Vagina (tissue), 2 donors: Measurements from ENCODE around the gene PCDHGA4. TPM values are rescaled to one million over a fixed set of nuclear protein-coding genes. Genes with fewer than 3 reads are reported as not detected.
"Not testable (repeated sequence)": the region's sequence is repeated elsewhere in the genome, so short reads cannot be mapped to it uniquely, and the experiment has no call there.

Experiments used
- DNase-seq, 2 donors: peaks; one replicate each; pipeline ENCODE4 v3.0.0-alpha.2; 2017; ENCODE audit errors: extremely low spot score in 2 of 2
- H3K27ac ChIP-seq: fragments of 200-600 bp; sonication (generic); one replicate; pipeline ENCODE4 v1.5.1; 2019
- H3K27me3 ChIP-seq: fragments of 200-600 bp; sonication (generic); one replicate; pipeline ENCODE4 v1.5.1; 2019
- H3K36me3 ChIP-seq, 2 donors: fragments of 200-600 bp; sonication (generic); one replicate each; pipeline ENCODE4 v1.5.1; 2017 to 2019
- H3K4me1 ChIP-seq: fragments of 200-600 bp; sonication (generic); one replicate; pipeline ENCODE4 v1.5.1; 2019
- H3K4me3 ChIP-seq, 2 donors: fragments of 200-600 bp; sonication (generic); 1 replicate in 1 of 2; 2 replicates in 1 of 2; pipeline ENCODE4 v1.5.1; 2016 to 2019
- H3K9me3 ChIP-seq: fragments of 200-600 bp; sonication (generic); one replicate; pipeline ENCODE4 v1.5.1; 2019
- CTCF ChIP-seq, 3 experiments: fragments of 450-650 bp in 2 of 3; fragments of 200-600 bp in 1 of 3; sonication (generic) in 1 of 3; IDR thresholded peaks; one replicate each; pipeline ENCODE4 v1.5.1; 2017 to 2019; ENCODE audit warnings: antibody characterized with exemption in 3 of 3, mild to moderate bottlenecking in 2 of 3, moderate library complexity in 2 of 3
- POLR2A ChIP-seq, 2 donors: fragments of 450-650 bp; IDR thresholded peaks; one replicate each; pipeline ENCODE4 v1.6.1; 2017; ENCODE audit warnings: antibody characterized with exemption in 2 of 2, mild to moderate bottlenecking in 2 of 2, moderate library complexity in 2 of 2
- POLR2AphosphoS5 ChIP-seq, 2 donors: sonication (generic); formaldehyde crosslinking; IDR thresholded peaks; one replicate each; pipeline ENCODE4 v1.9.0; 2017; ENCODE audit warnings: antibody characterized with exemption in 2 of 2, mild to moderate bottlenecking in 2 of 2, low read depth in 1 of 2; ENCODE audit not compliant: insufficient read depth in 1 of 2
- intact Hi-C: fragments of 100-400 bp; cut with DNase I; formaldehyde crosslinking; loops from one replicate; pipeline ENCODE4 v1.15.1; 2023
- total RNA-seq: library from RNA; depleted of rRNA; stranded (reverse); fragments of >200 nt; gene quantifications from one replicate; pipeline ENCODE4 v1.2.3, GENCODE V29; 2016

Gene PCDHGA4
- total RNA-seq, 1 donor from 2014 or later, result 3.9 TPM

GRCh38 chr5:141389153-141390042 is 34.6 kb downstream of the PCDHGA4 start:
- no peak overlapping the region for H3K27ac ChIP-seq
- H3K4me3 ChIP-seq, result no peak overlapping the region
- DNase-seq, result no peak
- H3K9me3 ChIP-seq, result peaks cover 71% of the 10 kb centered on the region
- no peaks in the 10 kb centered on the region for H3K4me1 ChIP-seq
- intact Hi-C loops, result no loop called here
- TF ChIP-seq POLR2AphosphoS5 (IDR thresholded peaks at IDR 0.05; ENCODE audit: insufficient read depth in 1 of 2, low read depth in 1 of 2), result no peak
- no peak for TF ChIP-seq CTCF (IDR thresholded peaks at IDR 0.05)
- TF ChIP-seq POLR2A (IDR thresholded peaks at IDR 0.05), result no peak
- H3K27me3 ChIP-seq, result no peaks in the 10 kb centered on the region
- peaks cover 0 to 9% of the 10 kb centered on the region in 2 donors for H3K36me3 ChIP-seq

- Histone ChIP-seq H3K36me3 (peaks cover 0 to 9% of the 10 kb centered on the region in 2 donors), H3K27me3 (no peaks in the 10 kb centered on the region), H3K4me3 (no peak within 1 kb of the TSS), H3K9me3 (peaks cover 74% of the 10 kb centered on the region), H3K4me1 (no peaks in the 10 kb centered on the region), H3K27ac (no peak within 1 kb of the TSS)
- intact Hi-C loops, result no loop called here
- no peak for DNase-seq
- TF ChIP-seq POLR2AphosphoS5 (IDR thresholded peaks at IDR 0.05; ENCODE audit: insufficient read depth in 1 of 2, low read depth in 1 of 2) (no peak), POLR2A (IDR thresholded peaks at IDR 0.05) (no peak), CTCF (IDR thresholded peaks at IDR 0.05) (no peak)
These were observed 37.8 kb downstream of the PCDHGA4 start, which contains the start of gene PCDHGA8 for GRCh38 chr5:141392429-141393198. Gene PCDHGA8 (plus strand): TSS chr5:141392633. CDS start chr5:141392814, 181 bp downstream.

GRCh38 chr5:141393267-141393666 is 38.4 kb downstream of the PCDHGA4 start:
- peaks cover 75% of the 10 kb centered on the region for H3K9me3 ChIP-seq
- H3K27me3 ChIP-seq, result no peaks in the 10 kb centered on the region
- no peak overlapping the region for H3K27ac ChIP-seq
- no peaks in the 10 kb centered on the region for H3K4me1 ChIP-seq
- DNase-seq, result no peak
- no peak overlapping the region for H3K4me3 ChIP-seq
- H3K36me3 ChIP-seq, result peaks cover 0 to 9% of the 10 kb centered on the region in 2 donors
- intact Hi-C loops, result no loop called here
- TF ChIP-seq POLR2AphosphoS5 (IDR thresholded peaks at IDR 0.05; ENCODE audit: insufficient read depth in 1 of 2, low read depth in 1 of 2) (no peak), CTCF (IDR thresholded peaks at IDR 0.05) (no peak), POLR2A (IDR thresholded peaks at IDR 0.05) (no peak)

GRCh38 chr5:141394401-141395187 is 39.8 kb downstream of the PCDHGA4 start:
- peaks cover 74% of the 10 kb centered on the region for H3K9me3 ChIP-seq
- intact Hi-C loops, H3K4me1 ChIP-seq, H3K4me3 ChIP-seq, H3K27me3 ChIP-seq, H3K27ac ChIP-seq, DNase-seq: not testable (repeated sequence)
- H3K36me3 ChIP-seq, result peaks cover 0 to 20% of the 10 kb centered on the region in 2 donors
